GM12892 (cell line): ENCODE results near the gene PTPN22.

Source experiments
- POLR2A ChIP-seq: IDR thresholded peaks from 2 replicates; pipeline ENCODE4 v1.6.1; 2011; ENCODE audit warnings: low read depth, low read length, control low read depth
- TAF1 ChIP-seq: IDR thresholded peaks from 2 replicates; pipeline ENCODE4 v1.6.1; 2011; ENCODE audit warnings: low read depth, mild to moderate bottlenecking, control low read depth, low read length, borderline replicate concordance

- TF ChIP-seq TAF1 (no peak), POLR2A (no peak)
Measured at GRCh38 chr1:113856401-113856790, 15.1 kb downstream of the PTPN22 start.
